Measurements from ENCODE around the gene MAP4K4.

MAP4K4 gene

DNA sequence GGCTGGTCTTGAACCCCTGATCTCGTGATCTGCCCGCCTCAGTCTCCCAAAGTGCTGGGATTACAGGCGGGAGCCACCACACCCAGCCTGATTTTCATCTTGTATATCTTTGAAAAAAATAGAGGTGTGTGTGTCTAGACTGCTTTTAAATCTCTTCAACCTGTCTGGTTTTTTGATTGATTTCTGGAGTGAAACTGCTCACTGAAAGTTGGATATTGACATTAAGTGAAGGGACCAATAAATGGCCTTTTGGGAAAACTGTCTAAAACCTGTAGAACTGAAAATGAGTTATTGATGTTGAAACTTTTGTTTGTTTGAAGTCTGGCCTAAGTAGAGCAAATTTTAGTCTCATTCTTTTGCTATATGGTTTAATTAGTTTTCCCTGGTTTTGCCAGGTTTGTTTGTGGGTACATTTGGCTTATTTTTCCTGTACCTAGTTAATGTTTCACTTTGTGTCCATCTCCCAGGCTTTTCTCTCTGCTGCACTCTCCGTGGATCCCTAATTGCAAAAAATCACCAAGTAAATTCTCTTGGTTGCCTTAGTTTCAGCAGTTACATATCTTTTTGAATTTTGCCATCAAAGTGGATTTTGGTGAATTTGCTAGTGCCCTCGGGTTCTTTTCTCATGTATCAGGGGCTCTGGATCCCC is 144.3 kb downstream of the MAP4K4 start:
- DNase-seq (ENCODE audit: low spot score): no peak

- DNase-seq (ENCODE audit: low spot score): no peak
Observed at GRCh38 chr2:101842471-101842870, 145.0 kb downstream of the MAP4K4 start.

DNA sequence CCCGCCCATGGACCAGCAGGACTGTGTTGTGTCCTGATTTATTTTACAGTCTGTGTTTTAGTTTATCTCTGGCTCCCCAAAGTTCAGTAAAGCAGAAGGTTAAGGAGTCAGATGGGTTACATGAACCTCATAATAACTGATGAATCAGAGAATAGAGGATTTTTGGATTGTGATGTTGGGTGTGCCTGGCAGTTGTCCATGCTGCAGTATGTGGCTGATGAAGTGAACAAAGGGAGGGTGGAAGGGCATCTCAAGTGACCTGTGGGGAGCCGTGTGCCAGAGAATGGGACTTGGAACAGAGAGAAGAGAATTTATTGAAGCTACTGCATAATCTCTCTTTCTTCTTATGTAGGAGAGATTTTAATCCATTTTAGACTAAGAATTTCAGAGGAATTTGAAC is 145.5 kb downstream of the MAP4K4 start:
- DNase-seq (ENCODE audit: low spot score): no peak

DNA sequence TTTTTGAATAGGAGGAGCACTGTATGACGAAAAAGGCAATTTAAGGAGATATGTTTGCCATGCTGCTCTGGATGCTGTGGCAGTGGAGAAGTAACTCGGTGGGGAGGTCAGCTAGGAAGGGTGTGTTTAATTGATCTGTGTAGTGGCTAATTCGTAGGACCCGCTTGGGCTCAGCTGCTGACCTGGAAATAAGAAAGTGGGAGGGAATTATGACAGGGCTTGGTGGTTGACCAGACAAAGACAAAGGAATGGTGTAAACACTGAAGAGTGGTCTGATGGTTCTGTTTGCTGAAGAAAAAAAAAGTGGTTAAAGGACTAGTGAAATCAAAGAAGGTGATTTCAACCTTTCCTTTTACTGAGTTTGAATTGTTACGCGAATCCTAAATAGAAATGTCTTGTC is 146.0 kb downstream of the MAP4K4 start:
- no peak for DNase-seq (ENCODE audit: low spot score)

GRCh38 chr2:101844055-101844635 is 146.6 kb downstream of the MAP4K4 start:
- no peak for DNase-seq (ENCODE audit: low spot score)

- DNase-seq (ENCODE audit: low spot score): no peak
Observed at GRCh38 chr2:101846973-101847372, 149.5 kb downstream of the MAP4K4 start.

DNA sequence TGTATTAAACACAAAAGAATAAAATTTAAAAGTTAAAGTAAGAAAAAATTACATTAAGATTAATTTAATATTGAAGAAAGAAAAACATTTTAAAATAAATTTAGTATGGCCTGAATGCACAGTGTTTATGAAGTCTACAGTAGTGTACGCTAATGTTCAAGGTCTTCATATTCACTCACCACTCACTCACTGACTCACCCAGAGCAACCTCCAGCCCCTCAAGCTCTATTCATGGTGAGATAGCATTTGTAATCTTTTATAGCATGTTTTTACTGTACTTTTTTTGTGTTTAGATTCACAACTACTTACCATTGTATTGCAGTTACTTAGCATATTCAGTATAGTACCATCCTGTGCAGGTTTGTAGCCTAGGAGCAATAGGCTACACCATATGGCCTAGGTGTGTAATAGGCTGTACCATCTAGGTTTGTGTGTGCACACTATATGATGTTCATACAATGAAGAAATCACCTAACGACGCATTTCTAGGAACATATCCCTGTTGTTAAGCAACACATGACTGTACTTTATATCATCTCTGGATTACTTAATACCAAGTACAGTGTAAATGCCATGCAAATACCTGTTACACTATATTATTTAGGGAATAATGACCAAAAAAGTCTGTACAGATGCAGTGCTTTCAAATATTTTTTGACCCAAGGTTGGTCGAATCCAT is 150.3 kb downstream of the MAP4K4 start:
- DNase-seq (ENCODE audit: low spot score): no peak

DNA sequence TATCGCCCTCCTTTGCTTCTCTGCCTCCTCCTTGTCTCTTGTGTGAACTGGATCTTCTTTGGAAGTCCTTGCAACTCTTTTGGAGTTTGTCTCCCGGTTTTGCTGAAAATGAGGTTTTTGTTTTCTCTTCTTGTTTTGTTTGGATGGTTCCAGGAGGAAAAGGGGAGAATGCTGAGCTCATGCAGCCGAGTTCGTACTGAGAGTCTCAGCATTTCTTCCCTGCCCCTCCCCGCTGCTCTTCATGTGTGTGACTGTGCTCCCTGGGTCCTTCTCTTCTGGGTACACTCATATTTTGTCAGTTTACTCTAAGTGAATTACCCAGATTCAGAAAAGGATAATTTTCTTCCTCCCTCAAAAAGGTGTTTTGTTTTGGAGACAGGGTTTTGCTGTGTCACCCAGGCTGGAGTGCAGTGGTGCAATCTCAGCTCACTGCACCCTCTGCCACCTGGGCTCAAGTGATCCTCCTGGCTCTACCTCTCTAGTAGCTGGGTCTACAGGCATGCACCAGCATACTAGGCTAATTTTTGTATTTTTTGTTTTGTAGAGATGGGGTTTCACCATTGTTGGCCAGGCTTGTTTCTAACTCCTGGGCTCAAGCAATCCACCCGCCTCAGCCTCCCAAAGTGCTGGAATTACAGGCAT is 151.4 kb downstream of the MAP4K4 start:
- DNase-seq (ENCODE audit: low spot score): no peak

- DNase-seq (ENCODE audit: low spot score): no peak
Observed at GRCh38 chr2:101850450-101850849, 152.9 kb downstream of the MAP4K4 start.

GRCh38 chr2:101850991-101851390 is 153.5 kb downstream of the MAP4K4 start:
- DNase-seq (ENCODE audit: low spot score): no peak

DNA sequence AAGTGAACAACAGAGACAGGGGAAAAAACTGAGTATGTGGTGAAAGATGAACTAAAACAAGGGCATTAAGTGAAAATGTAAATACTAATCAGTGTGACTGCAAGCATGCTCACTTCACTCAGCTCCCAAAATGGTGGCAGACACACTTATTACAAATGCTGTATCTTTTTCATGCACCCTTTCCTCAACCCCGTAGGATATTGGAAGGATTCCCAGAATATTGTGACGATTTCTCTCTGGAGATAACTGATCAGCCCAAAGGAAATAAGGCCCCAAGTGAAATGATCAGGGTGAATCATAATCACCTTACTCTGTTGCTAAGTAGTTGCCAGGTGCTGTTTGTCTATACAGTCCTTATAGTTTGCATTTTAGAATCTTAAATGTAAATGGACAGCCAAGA is 155.3 kb downstream of the MAP4K4 start:
- DNase-seq (ENCODE audit: low spot score): no peak

GRCh38 chr2:101854877-101855276 is 157.4 kb downstream of the MAP4K4 start:
- DNase-seq (ENCODE audit: low spot score): peak; percentile 52

GRCh38 chr2:101855776-101856175 is 158.3 kb downstream of the MAP4K4 start:
- DNase-seq (ENCODE audit: low spot score): no peak

GRCh38 chr2:101858246-101858645 is 160.7 kb downstream of the MAP4K4 start:
- DNase-seq (ENCODE audit: low spot score): no peak

DNA sequence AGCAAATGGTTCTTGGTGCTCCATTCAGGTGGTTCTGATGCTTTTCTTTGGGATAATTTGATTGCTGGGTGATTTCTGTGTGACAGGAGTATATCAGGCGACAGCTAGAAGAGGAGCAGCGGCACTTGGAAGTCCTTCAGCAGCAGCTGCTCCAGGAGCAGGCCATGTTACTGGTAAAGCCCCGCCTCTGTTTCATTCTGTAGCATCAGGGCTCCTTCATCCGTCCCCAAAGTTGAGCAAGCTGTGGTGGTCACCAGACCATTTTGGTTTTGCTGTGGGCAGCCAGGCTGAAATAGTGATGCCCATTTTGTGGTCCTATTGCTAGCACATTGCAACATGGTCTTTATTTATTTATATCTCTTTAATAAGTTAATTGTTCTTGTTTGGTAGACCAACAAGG is 161.4 kb downstream of the MAP4K4 start:
- DNase-seq (ENCODE audit: low spot score): no peak

- DNase-seq (ENCODE audit: low spot score): no peak
Observed at GRCh38 chr2:101859604-101860003, 162.1 kb downstream of the MAP4K4 start.

DNA sequence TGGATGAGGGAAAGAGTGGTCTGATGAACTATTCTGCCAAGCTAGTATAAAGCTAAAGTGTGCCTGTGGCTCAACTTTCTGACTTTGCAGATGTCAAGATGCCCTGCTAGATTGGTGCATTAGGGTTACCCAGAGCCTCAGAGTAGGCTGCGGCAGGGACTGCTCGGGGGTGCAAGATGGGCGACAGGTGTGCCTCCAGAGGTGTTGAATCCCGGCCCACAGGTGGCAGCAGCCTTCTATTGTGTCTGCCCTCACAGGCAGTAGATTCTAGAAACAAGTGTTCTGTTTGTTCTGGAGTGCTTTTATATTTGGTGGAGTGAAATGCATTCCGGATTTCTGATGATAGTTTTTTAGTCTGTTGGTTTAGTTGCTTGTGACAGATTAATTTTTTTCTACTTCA is 162.7 kb downstream of the MAP4K4 start:
- no peak for DNase-seq (ENCODE audit: low spot score)

DNA sequence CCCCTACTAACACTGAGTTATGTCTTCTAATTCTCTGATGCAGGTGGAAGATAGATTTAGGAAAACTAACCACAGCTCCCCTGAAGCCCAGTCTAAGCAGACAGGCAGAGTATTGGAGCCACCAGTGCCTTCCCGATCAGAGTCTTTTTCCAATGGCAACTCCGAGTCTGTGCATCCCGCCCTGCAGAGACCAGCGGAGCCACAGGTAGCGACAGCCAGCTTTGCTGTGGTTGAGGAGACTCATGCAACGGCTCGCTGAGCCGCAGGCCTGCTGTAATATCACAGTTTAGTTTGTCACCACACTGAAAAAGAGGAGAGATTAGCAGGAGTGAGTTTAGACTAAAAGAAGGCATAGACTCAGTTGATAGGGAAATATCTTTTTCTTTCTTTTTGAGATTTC is 163.3 kb downstream of the MAP4K4 start:
- DNase-seq (ENCODE audit: low spot score): no peak

DNA sequence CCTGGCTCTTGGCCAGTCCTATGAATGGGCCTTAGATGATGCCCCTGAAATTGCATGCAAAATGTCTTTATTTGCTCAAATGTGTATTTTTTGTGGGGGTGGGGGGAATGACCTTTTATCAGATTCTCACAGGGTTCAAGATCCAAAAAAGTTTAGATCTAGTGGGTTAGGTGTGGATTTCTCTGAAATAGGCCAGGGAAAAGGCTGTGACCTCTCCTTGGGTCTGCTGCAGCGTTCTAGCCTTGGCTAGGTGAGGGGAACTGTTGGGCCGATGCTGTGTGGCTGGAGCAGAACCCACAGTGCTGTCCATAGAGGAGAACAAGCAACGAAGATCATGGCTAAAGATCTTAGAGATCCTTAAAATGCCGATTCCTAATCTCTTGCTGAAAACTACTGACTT is 163.9 kb downstream of the MAP4K4 start:
- no peak for DNase-seq (ENCODE audit: low spot score)

DNA sequence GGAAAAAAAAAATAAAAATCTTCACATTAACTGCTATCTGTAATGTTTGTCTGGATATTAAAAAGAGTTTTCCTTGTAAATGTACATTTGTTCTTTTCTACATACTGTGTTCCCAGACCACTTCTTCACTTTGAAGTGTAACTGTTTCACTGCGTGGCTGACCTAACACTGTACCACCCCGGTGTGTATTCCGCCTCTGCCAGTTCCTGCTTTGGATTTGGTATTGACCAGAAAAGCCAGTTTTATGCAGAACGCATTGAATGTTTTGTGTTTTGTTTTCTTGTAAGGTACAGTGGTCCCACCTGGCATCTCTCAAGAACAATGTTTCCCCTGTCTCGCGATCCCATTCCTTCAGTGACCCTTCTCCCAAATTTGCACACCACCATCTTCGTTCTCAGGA is 166.0 kb downstream of the MAP4K4 start:
- DNase-seq (ENCODE audit: low spot score): no peak

GRCh38 chr2:101864426-101864825 is 166.9 kb downstream of the MAP4K4 start:
- no peak for DNase-seq (ENCODE audit: low spot score)

GRCh38 chr2:101868525-101868924 is 171.0 kb downstream of the MAP4K4 start:
- DNase-seq (ENCODE audit: low spot score): no peak

GRCh38 chr2:101869527-101869926 is 172.0 kb downstream of the MAP4K4 start:
- no peak for DNase-seq (ENCODE audit: low spot score)
